BE2C (cell line): ENCODE data around the gene WASF3.

ENCODE experiments used
- DNase-seq: peaks from one replicate; pipeline ENCODE4 v3.0.0-alpha.2; 2020
- H3K27me3 ChIP-seq: fragments of 250-450 bp; sonication (Bioruptor Pico); 2 replicates; pipeline ENCODE4 v1.5.1; 2020; ENCODE audit warnings: mild to moderate bottlenecking
- H3K36me3 ChIP-seq: fragments of 250-450 bp; sonication (Bioruptor Pico); 2 replicates; pipeline ENCODE4 v1.5.1; 2020; ENCODE audit warnings: mild to moderate bottlenecking
- H3K4me1 ChIP-seq: fragments of 250-450 bp; sonication (Bioruptor Pico); 2 replicates; pipeline ENCODE4 v1.5.1; 2020
- H3K4me3 ChIP-seq: 2 replicates; pipeline ENCODE4 v1.5.1; 2011; ENCODE audit warnings: low read depth, low read length
- H3K9me3 ChIP-seq: fragments of 250-450 bp; sonication (Bioruptor Pico); 2 replicates; pipeline ENCODE4 v1.5.1; 2020
- CTCF ChIP-seq: IDR thresholded peaks from 2 replicates; pipeline ENCODE4 v1.5.1; 2012; ENCODE audit warnings: mild to moderate bottlenecking, low read depth, low read length

The WASF3 gene

DNA sequence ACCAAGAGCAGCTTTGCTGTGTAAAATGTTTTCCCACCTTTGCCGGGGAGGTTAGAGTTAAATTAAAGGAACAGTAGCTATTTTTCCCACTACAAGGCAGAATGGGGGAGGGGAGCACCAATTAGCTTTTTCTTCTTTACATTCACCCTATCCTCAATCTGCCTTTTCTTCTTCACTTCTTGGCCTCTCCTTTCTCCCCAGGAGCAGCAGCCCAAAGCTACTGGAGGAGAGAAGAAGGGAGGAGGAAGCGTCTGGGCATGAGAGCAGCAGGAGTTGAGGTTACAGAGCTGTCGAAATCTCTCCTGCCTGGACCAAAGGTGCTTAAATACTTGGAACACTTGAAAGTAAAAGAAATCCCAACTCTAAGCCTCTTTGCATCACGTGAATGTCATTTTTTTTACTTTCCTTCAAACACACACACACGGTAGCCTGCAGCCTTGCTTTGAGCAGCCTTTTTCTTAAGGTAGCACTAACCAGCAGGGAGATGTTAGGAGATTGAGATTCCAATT lies 39.0 kb upstream of the WASF3 start:
- Histone ChIP-seq H3K4me1 (no peaks in the 10 kb centered on the region), H3K36me3 (no peaks in the 10 kb centered on the region), H3K27me3 (peaks cover 10% of the 10 kb centered on the region; the same call in 1 of the 2 replicates), H3K9me3 (no peaks in the 10 kb centered on the region), H3K4me3 (no peak overlapping the region)
- TF ChIP-seq CTCF, result no peak
- DNase-seq, result no peak

- no peak for TF ChIP-seq CTCF
- H3K36me3 ChIP-seq, result no peaks in the 10 kb centered on the region
- no peaks in the 10 kb centered on the region for H3K9me3 ChIP-seq
- no peak overlapping the region for H3K4me3 ChIP-seq
- H3K4me1 ChIP-seq, result no peaks in the 10 kb centered on the region
- no peak for DNase-seq
- H3K27me3 ChIP-seq, result no peaks in the 10 kb centered on the region
These were observed 34.9 kb upstream of the WASF3 start for GRCh38 chr13:26522571-26522970.

DNA sequence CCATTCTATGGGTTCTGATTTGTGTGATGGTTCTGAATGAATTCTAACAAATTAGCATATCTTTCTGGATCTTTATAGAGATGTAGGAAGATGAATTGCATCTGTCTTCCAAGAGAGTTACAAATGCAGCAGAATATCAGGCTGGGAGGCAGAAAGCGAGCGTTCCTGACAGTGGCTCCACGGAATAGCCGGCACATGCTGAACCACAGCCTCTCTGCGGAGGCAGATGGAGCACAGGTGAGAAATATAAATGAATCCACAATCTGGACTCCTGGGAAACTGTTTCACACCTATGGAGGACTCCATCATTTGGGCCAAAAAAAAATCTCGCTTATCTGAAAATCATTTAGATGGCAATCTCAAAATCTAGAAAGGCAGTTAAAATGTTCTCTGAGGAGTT lies 34.5 kb upstream of the WASF3 start:
- H3K9me3 ChIP-seq, result no peaks in the 10 kb centered on the region
- H3K27me3 ChIP-seq, result 0 out of 2 replicates have a peak, but pooled peaks cover 3% of the 10 kb centered on the region
- TF ChIP-seq CTCF, result no peak
- H3K4me1 ChIP-seq, result no peaks in the 10 kb centered on the region
- no peak overlapping the region for H3K4me3 ChIP-seq
- no peaks in the 10 kb centered on the region for H3K36me3 ChIP-seq
- no peak for DNase-seq

DNA sequence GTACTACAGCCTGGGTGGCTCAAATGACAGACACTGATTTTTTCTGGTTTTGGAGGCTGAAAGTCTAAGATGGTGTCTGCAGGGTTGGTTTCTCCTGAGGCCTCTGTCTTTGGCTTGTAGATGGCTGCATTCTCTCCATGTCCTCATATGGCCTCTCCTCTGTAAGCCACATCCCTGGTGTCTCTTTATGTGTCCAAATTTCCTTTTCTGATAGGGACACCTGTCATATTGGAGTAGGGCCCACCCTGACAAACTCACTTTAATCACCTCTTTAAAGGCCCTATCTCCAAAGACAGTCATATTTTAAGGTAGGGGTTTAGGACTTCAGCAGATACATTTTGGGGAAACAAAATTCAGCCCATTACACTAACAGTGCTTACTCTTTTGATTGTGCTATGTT lies 32.0 kb upstream of the WASF3 start:
- no peaks in the 10 kb centered on the region for H3K36me3 ChIP-seq
- H3K9me3 ChIP-seq, result no peaks in the 10 kb centered on the region
- H3K4me3 ChIP-seq, result no peak overlapping the region
- no peak for TF ChIP-seq CTCF
- no peak for DNase-seq
- no peaks in the 10 kb centered on the region for H3K4me1 ChIP-seq
- 0 out of 2 replicates have a peak, but pooled peaks cover 3% of the 10 kb centered on the region for H3K27me3 ChIP-seq

- H3K9me3 ChIP-seq, result no peaks in the 10 kb centered on the region
- DNase-seq, result no peak
These were observed 30.7 kb upstream of the WASF3 start for GRCh38 chr13:26526702-26527216.

More at GRCh38 chr13:26526702-26527216, 30.7 kb upstream of the WASF3 start:
- no peak for TF ChIP-seq CTCF
- H3K27me3 ChIP-seq, result 0 out of 2 replicates have a peak, but pooled peaks cover 3% of the 10 kb centered on the region
- H3K4me1 ChIP-seq, result no peaks in the 10 kb centered on the region
- no peaks in the 10 kb centered on the region for H3K36me3 ChIP-seq
- no peak overlapping the region for H3K4me3 ChIP-seq
